SK-N-SH (cell line): ENCODE measurements around the gene ENOX1. TPM values are rescaled to one million over a fixed set of nuclear protein-coding genes. Genes with fewer than 3 reads are reported as not detected.

Experiments
- CTCF ChIA-PET: fragments of 300-600, 350-600 bp; formaldehyde crosslinking; extraction: SDS; loops from one replicate; lab custom pipeline; 2021; lab: Yijun Ruan, JAX
- POLR2A ChIA-PET: fragments of 350-600 bp; sonication (Branson Sonifier 250); formaldehyde crosslinking; extraction: SDS; loops from one replicate; lab custom pipeline; 2020; ENCODE audit warnings: antibody characterized with exemption, inconsistent platforms; lab: Yijun Ruan, JAX
- DNase-seq: peaks from one replicate; pipeline ENCODE4 v3.0.0; 2012
- H2AFZ ChIP-seq: fragments of 200-600 bp; sonication (generic); 2 replicates; pipeline ENCODE4 v1.8.1; 2016; ENCODE audit warnings: antibody characterized with exemption, mild to moderate bottlenecking, low read depth
- H3F3A ChIP-seq: fragments of 200-600 bp; sonication (generic); replicated peaks from 2 replicates; pipeline ENCODE3; 2016; ENCODE audit warnings: antibody characterized with exemption, mild to moderate bottlenecking; ENCODE audit not compliant: insufficient read depth
- H3K27ac ChIP-seq, 2 experiments: fragments of 200-500 bp in 1 of 2; fragments of 200-600 bp in 1 of 2; sonication (Bioruptor generic) in 1 of 2; sonication (generic), shearing (Covaris generic) in 1 of 2; 2 replicates each; pipeline versions ENCODE4 v1.5.1 to v1.6.1; 2014 to 2016; ENCODE audit warnings: low read depth in 2 of 2, inconsistent platforms in 1 of 2, low read length in 1 of 2, mild to moderate bottlenecking in 1 of 2, mixed read lengths in 1 of 2
- H3K27me3 ChIP-seq: fragments of 200-600 bp; sonication (generic), shearing (Covaris generic); 2 replicates; pipeline ENCODE4 v1.6.1; 2016; ENCODE audit warnings: mixed run types; ENCODE audit not compliant: insufficient read depth
- H3K36me3 ChIP-seq, 2 experiments: fragments of 200-500 bp in 1 of 2; fragments of 200-600 bp in 1 of 2; sonication (Bioruptor generic) in 1 of 2; sonication (generic) in 1 of 2; replicated peaks in 1 of 2; 2 replicates each; pipeline versions ENCODE3 to v1.5.1; 2014 to 2016; ENCODE audit warnings: low read length in 1 of 2, mild to moderate bottlenecking in 1 of 2; ENCODE audit not compliant: insufficient read depth in 2 of 2, control insufficient read depth in 1 of 2
- H3K4me1 ChIP-seq, 2 experiments: fragments of 200-500 bp in 1 of 2; fragments of 200-600 bp in 1 of 2; sonication (Bioruptor generic) in 1 of 2; sonication (generic), shearing (Covaris generic) in 1 of 2; 2 replicates each; pipeline versions ENCODE4 v1.5.1 to v1.6.1; 2014 to 2016; ENCODE audit warnings: low read depth in 1 of 2, low read length in 1 of 2, mixed run types in 1 of 2; ENCODE audit not compliant: insufficient read depth in 2 of 2, control insufficient read depth in 1 of 2
- H3K4me2 ChIP-seq: fragments of 200-600 bp; sonication (generic), shearing (Covaris generic); 2 replicates; pipeline ENCODE4 v1.6.1; 2017; ENCODE audit warnings: mixed run types
- H3K4me3 ChIP-seq, 2 experiments: fragments of 200-500 bp in 1 of 2; fragments of 200-600 bp in 1 of 2; sonication (Bioruptor generic) in 1 of 2; sonication (generic), shearing (Covaris generic) in 1 of 2; 2 replicates each; pipeline versions ENCODE4 v1.5.1 to v1.8.1; 2014 to 2016; ENCODE audit warnings: low read depth in 2 of 2, inconsistent platforms in 1 of 2, low read length in 1 of 2, mild to moderate bottlenecking in 1 of 2, mixed read lengths in 1 of 2, moderate library complexity in 1 of 2
- H3K79me2 ChIP-seq: fragments of 200-600 bp; sonication (generic); 2 replicates; pipeline ENCODE4 v1.8.1; 2017; ENCODE audit warnings: mild to moderate bottlenecking; ENCODE audit not compliant: insufficient read depth
- H3K9ac ChIP-seq: fragments of 200-600 bp; sonication (generic); 2 replicates; pipeline ENCODE4 v1.6.1; 2017; ENCODE audit warnings: mixed run types
- H3K9me2 ChIP-seq: fragments of 200-600 bp; sonication (generic); 2 replicates; pipeline ENCODE4 v1.6.1; 2017; ENCODE audit warnings: mixed run types
- H3K9me3 ChIP-seq: fragments of 200-600 bp; sonication (generic); 2 replicates; pipeline ENCODE4 v1.6.1; 2017; ENCODE audit warnings: mixed run types, mild to moderate bottlenecking, moderate library complexity
- H4K20me1 ChIP-seq: fragments of 200-600 bp; sonication (generic); 2 replicates; pipeline ENCODE4 v1.6.1; 2017; ENCODE audit warnings: mild to moderate bottlenecking, mixed run types; ENCODE audit not compliant: insufficient read depth
- CTCF ChIP-seq: fragments of 200-600 bp; sonication (generic); IDR thresholded peaks from 2 replicates; pipeline ENCODE4 v1.6.1; 2017; ENCODE audit warnings: antibody characterized with exemption, mild to moderate bottlenecking, moderate library complexity
- EP300 ChIP-seq, 2 experiments: IDR thresholded peaks; 2 replicates each; pipeline versions ENCODE4 v1.4.0 to v1.6.1; 2012; ENCODE audit warnings: borderline replicate concordance in 1 of 2, low read depth in 1 of 2, low read length in 1 of 2
- EZH2phosphoT487 ChIP-seq: fragments of 200-600 bp; sonication (generic); IDR thresholded peaks from 2 replicates; pipeline ENCODE4 v1.6.1; 2017; ENCODE audit warnings: low read depth, mixed run types, mild to moderate bottlenecking, antibody characterized with exemption, moderate library complexity, borderline replicate concordance
- FOXJ3 ChIP-seq: sonication (generic); formaldehyde crosslinking; IDR thresholded peaks from 2 replicates; pipeline ENCODE4 v1.5.1; 2020; ENCODE audit warnings: mild to moderate bottlenecking, missing genetic modification reagents
- FOXM1 ChIP-seq: IDR thresholded peaks from 2 replicates; pipeline ENCODE4 v1.4.0; 2012; ENCODE audit warnings: low read depth, mild to moderate bottlenecking
- GABPA ChIP-seq: IDR thresholded peaks from 2 replicates; pipeline ENCODE4 v1.4.0; 2012; ENCODE audit warnings: low read depth, mild to moderate bottlenecking
- IRF3 ChIP-seq: fragments of 150-350 bp; IDR thresholded peaks from 2 replicates; pipeline ENCODE4 v1.6.1; 2016; ENCODE audit warnings: mild to moderate bottlenecking, low read depth, low read length
- JUND ChIP-seq: IDR thresholded peaks from 2 replicates; pipeline ENCODE4 v1.4.0; 2012
- MAX ChIP-seq: IDR thresholded peaks from 2 replicates; pipeline ENCODE4 v1.4.0; 2012; ENCODE audit warnings: low read depth
- MEF2A ChIP-seq: IDR thresholded peaks from 2 replicates; pipeline ENCODE4 v1.4.0; 2012; ENCODE audit warnings: low read depth, borderline replicate concordance
- MXI1 ChIP-seq: IDR thresholded peaks from 2 replicates; pipeline ENCODE4 v1.6.1; 2012; ENCODE audit warnings: mild to moderate bottlenecking, low read depth, low read length, improper control_type of control experiment
- NFIC ChIP-seq: IDR thresholded peaks from 2 replicates; pipeline ENCODE4 v1.4.0; 2012; ENCODE audit warnings: borderline replicate concordance
- PBX3 ChIP-seq: IDR thresholded peaks from 2 replicates; pipeline ENCODE4; 2012
- RAD21 ChIP-seq: IDR thresholded peaks from 2 replicates; pipeline ENCODE4 v1.6.1; 2012; ENCODE audit warnings: mild to moderate bottlenecking, low read length
- RXRA ChIP-seq: IDR thresholded peaks from 2 replicates; pipeline ENCODE4 v1.4.0; 2012; ENCODE audit warnings: low read depth, mild to moderate bottlenecking, borderline replicate concordance
- SIN3A ChIP-seq: IDR thresholded peaks from 2 replicates; pipeline ENCODE4 v1.6.1; 2012; ENCODE audit warnings: low read depth, mild to moderate bottlenecking, low read length, moderate library complexity, borderline replicate concordance
- SMC3 ChIP-seq: IDR thresholded peaks from 2 replicates; pipeline ENCODE4 v1.6.1; 2012; ENCODE audit warnings: low read depth, low read length, improper control_type of control experiment
- TCF12 ChIP-seq: IDR thresholded peaks from 2 replicates; pipeline ENCODE4 v1.4.0; 2012
- TEAD4 ChIP-seq: IDR thresholded peaks from 2 replicates; pipeline ENCODE4 v1.4.0; 2012; ENCODE audit warnings: mild to moderate bottlenecking, borderline replicate concordance; ENCODE audit not compliant: insufficient read depth
- YY1 ChIP-seq: IDR thresholded peaks from 2 replicates; pipeline ENCODE4 v1.4.0; 2012; ENCODE audit warnings: low read depth, mild to moderate bottlenecking
- ZBTB33 ChIP-seq: IDR thresholded peaks from 2 replicates; pipeline ENCODE4 v1.4.0; 2012; ENCODE audit warnings: low read depth, borderline replicate concordance
- WGBS: methylation state at CpG from one replicate; pipeline ENCODE4 v1.1.6; 2017; ENCODE audit warnings: low lambda C conversion rate; 5-methylcytosine and 5-hydroxymethylcytosine counted together
- polyA plus RNA-seq, 3 experiments: library from polyadenylated mRNA; depleted of rRNA; stranded (reverse); fragments of >200 nt; gene quantifications; 2 replicates each; pipeline ENCODE4 v1.2.3, GENCODE V29; 2012

Gene ENOX1
- polyA plus RNA-seq, 1 of the 3 experiments (the other 2 are of a cell fraction), result 5.8 TPM

GRCh38 chr13:43426355-43426754 lies 360.4 kb downstream of the ENOX1 start:
- H3F3A ChIP-seq, result no peaks in the 10 kb centered on the region
- H3K9ac ChIP-seq, result no peak overlapping the region
- DNase-seq, result no peak
- no peaks in the 10 kb centered on the region for H3K27me3 ChIP-seq
- H3K36me3 ChIP-seq, result no peaks in the 10 kb centered on the region
- no peaks in the 10 kb centered on the region for H3K9me3 ChIP-seq
- CTCF ChIA-PET, result no interaction called here
- no peaks in the 10 kb centered on the region for H3K4me1 ChIP-seq
- POLR2A ChIA-PET, result no interaction called here
- H4K20me1 ChIP-seq, result no peaks in the 10 kb centered on the region
- no peaks in the 10 kb centered on the region for H3K9me2 ChIP-seq
- no peak overlapping the region for H3K4me2 ChIP-seq
- TF ChIP-seq EZH2phosphoT487, result no peak
- no peak for TF ChIP-seq MAX
- TF ChIP-seq MEF2A, result no peak
- no peak for TF ChIP-seq NFIC
- TF ChIP-seq IRF3, result no peak
- TF ChIP-seq SIN3A, result no peak
- TF ChIP-seq SMC3, result no peak
- TF ChIP-seq RAD21, result no peak
- TF ChIP-seq JUND, result no peak
- no peak for TF ChIP-seq PBX3
- TF ChIP-seq FOXM1, result no peak
- no peak for TF ChIP-seq YY1
- TF ChIP-seq TCF12, result no peak
- H3K4me3 ChIP-seq, result no peak overlapping the region
- no peaks in the 10 kb centered on the region for H3K79me2 ChIP-seq
- 74% methylated on average over 4 of the region's 4 CpGs for whole genome bisulfite sequencing
- no peak overlapping the region for H3K27ac ChIP-seq
- H2AFZ ChIP-seq, result no peak overlapping the region

- H4K20me1 ChIP-seq, result no peaks in the 10 kb centered on the region
- H3K9ac ChIP-seq, result no peak overlapping the region
- no peaks in the 10 kb centered on the region for H3K9me2 ChIP-seq
- ChIA-PET CTCF (interaction anchor here (1.5 kb wide), 1 partner anchor 50 kb away, joined by 4 read pairs; no protein-coding TSS in a partner anchor), POLR2A (no interaction called here)
- H3K79me2 ChIP-seq, result no peaks in the 10 kb centered on the region
- no peak overlapping the region for H3K4me2 ChIP-seq
- no peaks in the 10 kb centered on the region for H3K4me1 ChIP-seq
- H3K27ac ChIP-seq, result no peak overlapping the region
- no peak for DNase-seq
- no peaks in the 10 kb centered on the region for H3K36me3 ChIP-seq
- 86% methylated on average over 1 of the region's 1 CpG for WGBS
- H3F3A ChIP-seq, result no peaks in the 10 kb centered on the region
- no peak overlapping the region for H3K4me3 ChIP-seq
- H2AFZ ChIP-seq, result no peak overlapping the region
- no peaks in the 10 kb centered on the region for H3K9me3 ChIP-seq
- H3K27me3 ChIP-seq, result no peaks in the 10 kb centered on the region
- TF ChIP-seq PBX3 (no peak), YY1 (no peak), GABPA (no peak), ZBTB33 (no peak), CTCF (no peak), EP300 (IDR thresholded peaks at IDR 0.05; ENCODE audit: borderline replicate concordance in 1 of 2, low read depth in 1 of 2, low read length in 1 of 2) (no peak), SIN3A (no peak), TEAD4 (no peak), RXRA (no peak), MXI1 (no peak), FOXJ3 (CRISPR knock-in tag) (no peak)
These were observed 361.5 kb downstream of the ENOX1 start for GRCh38 chr13:43425234-43425633.
